Mesenchymal stem cell (in vitro differentiated cells and primary cell): ENCODE results near the gene PARP12.

Experiments
- DNase-seq: peaks from one replicate; pipeline ENCODE4 v3.0.0-alpha.2; 2013
- H2AFZ ChIP-seq: one replicate; pipeline ENCODE4 v1.6.1; 2013; ENCODE audit warnings: low read depth, mild to moderate bottlenecking, control low read depth, inconsistent platforms, low read length, moderate library complexity
- H2AK5ac ChIP-seq: 2 replicates; pipeline ENCODE4 v1.6.1; 2013; ENCODE audit warnings: low read length, moderate library complexity, mild to moderate bottlenecking, inconsistent platforms; ENCODE audit not compliant: severe bottlenecking
- H2BK120ac ChIP-seq: one replicate; pipeline ENCODE4 v1.6.1; 2013; ENCODE audit warnings: low read depth, mild to moderate bottlenecking, inconsistent platforms, low read length, moderate library complexity
- H2BK12ac ChIP-seq, 2 experiments: one replicate each; pipeline ENCODE4 v1.6.1; 2013; ENCODE audit warnings: inconsistent platforms in 2 of 2, low read length in 2 of 2, mild to moderate bottlenecking in 2 of 2, moderate library complexity in 2 of 2, control low read depth in 1 of 2
- H2BK15ac ChIP-seq: one replicate; pipeline ENCODE4 v1.6.1; 2013; ENCODE audit warnings: mild to moderate bottlenecking, low read depth, inconsistent platforms; ENCODE audit not compliant: poor library complexity, severe bottlenecking
- H2BK5ac ChIP-seq: 2 replicates; pipeline ENCODE4 v1.6.1; 2013; ENCODE audit warnings: low read depth, mild to moderate bottlenecking, low read length, control low read depth, inconsistent platforms; ENCODE audit not compliant: poor library complexity, severe bottlenecking
- H3K14ac ChIP-seq, 2 experiments: one replicate each; pipeline ENCODE4 v1.6.1; 2013; ENCODE audit warnings: inconsistent platforms in 2 of 2, low read length in 2 of 2, control low read depth in 1 of 2, mild to moderate bottlenecking in 1 of 2, moderate library complexity in 1 of 2
- H3K18ac ChIP-seq, 2 experiments: one replicate each; pipeline ENCODE4 v1.6.1; 2013; ENCODE audit warnings: inconsistent platforms in 2 of 2, low read length in 2 of 2, control low read depth in 1 of 2, low read depth in 1 of 2, mild to moderate bottlenecking in 1 of 2
- H3K23ac ChIP-seq, 2 experiments: one replicate each; pipeline ENCODE4 v1.6.1; 2013; ENCODE audit warnings: inconsistent platforms in 2 of 2, low read length in 2 of 2, mild to moderate bottlenecking in 2 of 2, moderate library complexity in 2 of 2, control low read depth in 1 of 2
- H3K27ac ChIP-seq: 2 replicates; pipeline ENCODE4 v1.5.1; 2013; ENCODE audit warnings: mild to moderate bottlenecking, moderate library complexity, low read length, control low read depth, inconsistent platforms; ENCODE audit not compliant: poor library complexity, severe bottlenecking
- H3K27me3 ChIP-seq, 2 experiments: 2 replicates each; pipeline versions ENCODE4 v1.6.1 to v1.7.0; 2013; ENCODE audit warnings: low read length in 2 of 2, mild to moderate bottlenecking in 2 of 2, moderate library complexity in 2 of 2, control low read depth in 1 of 2, inconsistent platforms in 1 of 2; ENCODE audit not compliant: control insufficient read depth in 1 of 2, insufficient read depth in 1 of 2
- H3K36me3 ChIP-seq, 2 experiments: 2 replicates each; pipeline versions ENCODE4 v1.6.1 to v1.7.0; 2013; ENCODE audit warnings: low read length in 2 of 2, control low read depth in 1 of 2, inconsistent platforms in 1 of 2, low read depth in 1 of 2, mild to moderate bottlenecking in 1 of 2; ENCODE audit not compliant: insufficient read depth in 2 of 2, control insufficient read depth in 1 of 2
- H3K4ac ChIP-seq, 2 experiments: one replicate each; pipeline ENCODE4 v1.6.1; 2013; ENCODE audit warnings: inconsistent platforms in 2 of 2, low read length in 2 of 2, mild to moderate bottlenecking in 2 of 2, moderate library complexity in 2 of 2, control low read depth in 1 of 2, low read depth in 1 of 2
- H3K4me1 ChIP-seq: 2 replicates; pipeline ENCODE4 v1.6.1; 2013; ENCODE audit warnings: low read depth, low read length, control low read depth; ENCODE audit not compliant: control insufficient read depth, insufficient read depth
- H3K4me2 ChIP-seq: 2 replicates; pipeline ENCODE4 v1.6.1; 2013; ENCODE audit warnings: low read length, mild to moderate bottlenecking, inconsistent platforms; ENCODE audit not compliant: poor library complexity, severe bottlenecking
- H3K4me3 ChIP-seq, 2 experiments: 2 replicates each; pipeline versions ENCODE4 v1.5.1 to v1.7.0; 2013; ENCODE audit warnings: low read length in 2 of 2, mild to moderate bottlenecking in 2 of 2, control low read depth in 1 of 2, low read depth in 1 of 2; ENCODE audit not compliant: insufficient read depth in 1 of 2
- H3K79me1 ChIP-seq: replicated peaks from 2 replicates; pipeline ENCODE4 v1.6.1; 2013; ENCODE audit warnings: mild to moderate bottlenecking, control low read depth, low read length, inconsistent platforms; ENCODE audit not compliant: poor library complexity, severe bottlenecking
- H3K9ac ChIP-seq: 2 replicates; pipeline ENCODE4 v1.7.0; 2013; ENCODE audit warnings: mild to moderate bottlenecking, low read length, moderate library complexity
- H3K9me3 ChIP-seq: 2 replicates; pipeline ENCODE4 v1.7.0; 2013; ENCODE audit warnings: mild to moderate bottlenecking, low read length; ENCODE audit not compliant: control insufficient read depth
- H4K8ac ChIP-seq: one replicate; pipeline ENCODE4 v1.6.1; 2013; ENCODE audit warnings: inconsistent platforms, mild to moderate bottlenecking, low read length, moderate library complexity
- H4K91ac ChIP-seq: one replicate; pipeline ENCODE4 v1.6.1; 2013; ENCODE audit warnings: mild to moderate bottlenecking, low read length, inconsistent platforms
- WGBS: methylation state at CpG from one replicate; pipeline ENCODE4 v1.1.7; 2013; ENCODE audit warnings: mixed read lengths; 5-methylcytosine and 5-hydroxymethylcytosine counted together

PARP12 gene

DNA sequence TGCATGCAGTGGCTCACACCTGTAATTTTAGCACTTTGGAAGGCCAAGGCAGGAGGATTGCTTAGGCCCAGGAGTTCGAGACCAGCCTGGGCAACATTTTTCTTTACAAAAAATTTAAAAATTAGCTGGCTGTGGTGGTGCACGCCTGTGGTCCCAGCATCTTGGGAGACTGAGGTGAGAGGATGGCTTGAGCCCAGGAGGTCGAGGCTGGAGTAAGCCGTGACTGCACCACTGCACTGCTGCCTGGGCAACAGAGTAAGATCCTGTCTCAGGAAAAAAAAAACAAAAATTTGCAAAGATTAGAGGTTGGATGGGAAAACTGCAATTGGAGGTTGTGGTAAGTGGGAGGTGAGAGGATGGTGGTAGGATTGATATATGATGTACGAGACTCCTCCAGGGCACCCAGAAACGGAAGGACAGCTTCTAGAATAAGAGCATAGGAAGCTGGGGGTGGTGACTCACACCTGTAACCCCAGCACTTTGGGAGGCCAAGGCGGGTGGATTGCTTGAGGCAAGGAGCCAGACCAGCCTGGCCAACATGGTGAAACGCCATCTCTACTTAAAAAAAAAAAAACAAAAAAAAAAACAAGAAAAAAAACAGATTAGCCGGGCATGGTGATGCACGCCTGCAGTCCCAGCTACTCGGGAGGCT is 19.1 kb upstream of the PARP12 start:
- Histone ChIP-seq H3K36me3 (no peaks in the 10 kb centered on the region), H3K14ac (no peak overlapping the region), H3K79me1 (no peaks in the 10 kb centered on the region), H2AFZ (no peak overlapping the region), H2BK12ac (no peak overlapping the region), H3K4ac (no peak overlapping the region), H2AK5ac (no peak overlapping the region), H2BK5ac (no peak overlapping the region), H3K4me3 (no peak overlapping the region), H4K91ac (no peak overlapping the region), H3K9me3 (no peaks in the 10 kb centered on the region), H3K4me1 (peaks cover 3% of the 10 kb centered on the region), H2BK15ac (no peak overlapping the region), H4K8ac (no peak overlapping the region), H3K27me3 (peaks cover 9 to 13% of the 10 kb centered on the region in 2 experiments), H2BK120ac (no peak overlapping the region), H3K18ac (no peak overlapping the region), H3K27ac (no peak overlapping the region), H3K23ac (no peak overlapping the region), H3K9ac (no peak overlapping the region), H3K4me2 (no peak overlapping the region)
- 91% methylated on average over 11 of the region's 11 CpGs for WGBS
- DNase-seq, result no peak

DNA sequence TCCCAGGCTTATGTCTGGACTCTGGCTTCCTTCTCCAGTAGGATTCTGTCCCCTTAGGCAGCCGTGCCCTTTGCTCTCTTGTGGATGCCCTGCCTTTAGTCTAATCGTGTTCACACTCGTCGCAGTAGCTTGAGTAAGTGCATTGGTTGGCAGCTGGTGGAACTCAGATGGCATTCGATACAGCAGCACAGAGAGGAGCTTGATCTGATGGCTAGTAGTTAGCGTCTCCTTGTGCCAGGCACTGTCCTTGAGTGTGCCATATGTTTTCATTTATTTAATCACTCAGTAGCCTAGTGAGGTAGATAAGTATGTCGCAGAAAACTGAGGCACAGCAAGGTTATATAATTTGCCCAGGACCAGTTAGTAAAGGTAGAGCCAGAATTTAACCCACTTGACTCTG is 18.2 kb upstream of the PARP12 start:
- Histone ChIP-seq H2AK5ac (no peak overlapping the region), H2BK12ac (no peak overlapping the region), H3K79me1 (no peaks in the 10 kb centered on the region), H3K18ac (no peak overlapping the region), H3K4me1 (peaks cover 3% of the 10 kb centered on the region), H3K23ac (no peak overlapping the region), H2BK120ac (no peak overlapping the region), H2AFZ (no peak overlapping the region), H3K36me3 (no peaks in the 10 kb centered on the region), H3K14ac (no peak overlapping the region), H3K9ac (no peak overlapping the region), H3K4me2 (no peak overlapping the region), H3K4me3 (no peak overlapping the region), H2BK5ac (no peak overlapping the region), H3K27ac (no peak overlapping the region), H3K27me3 (peaks cover 9 to 13% of the 10 kb centered on the region in 2 experiments), H3K4ac (no peak overlapping the region), H2BK15ac (no peak overlapping the region), H4K91ac (no peak overlapping the region), H4K8ac (no peak overlapping the region), H3K9me3 (no peaks in the 10 kb centered on the region)
- DNase-seq, result no peak
- WGBS, result 88% methylated on average over 7 of the region's 7 CpGs

DNA sequence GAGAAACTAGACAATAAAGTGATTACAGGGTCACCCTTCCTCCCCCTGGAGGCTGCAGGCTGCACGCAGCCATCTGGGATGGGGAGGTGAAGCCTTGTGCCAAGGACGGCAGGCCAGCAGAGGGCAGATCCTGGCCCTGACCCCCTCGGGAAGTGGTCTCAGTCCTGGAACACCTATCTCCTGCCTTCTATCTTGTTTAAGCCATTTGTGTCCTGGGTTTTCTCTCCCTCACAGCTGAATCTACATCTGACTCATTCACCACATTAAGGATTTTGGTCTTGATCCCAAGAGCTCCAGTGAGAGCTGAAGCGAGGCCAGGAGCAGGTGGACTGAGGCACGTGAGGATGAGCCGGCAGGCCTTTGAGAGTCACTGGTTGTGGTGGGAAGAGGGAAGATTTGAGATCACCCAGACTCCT is 16.4 kb upstream of the PARP12 start:
- H3K36me3 ChIP-seq, result no peaks in the 10 kb centered on the region
- no peak overlapping the region for H3K4ac ChIP-seq
- no peak overlapping the region for H2BK15ac ChIP-seq
- no peak overlapping the region for H4K8ac ChIP-seq
- H2AFZ ChIP-seq, result no peak overlapping the region
- peak overlapping the region; percentile 21 for H3K9ac ChIP-seq
- H4K91ac ChIP-seq, result no peak overlapping the region
- H2BK12ac ChIP-seq, result no peak overlapping the region
- H3K14ac ChIP-seq, result no peak overlapping the region
- H3K4me1 ChIP-seq, result peaks cover 3% of the 10 kb centered on the region
- H3K4me3 ChIP-seq, result no peak overlapping the region
- H3K4me2 ChIP-seq, result no peak overlapping the region
- whole genome bisulfite sequencing, result 54% methylated on average over 6 of the region's 6 CpGs
- no peak overlapping the region for H2AK5ac ChIP-seq
- peaks cover 9 to 16% of the 10 kb centered on the region in 2 experiments for H3K27me3 ChIP-seq
- H3K27ac ChIP-seq, result no peak overlapping the region
- H3K9me3 ChIP-seq, result no peaks in the 10 kb centered on the region
- H3K23ac ChIP-seq, result no peak overlapping the region
- DNase-seq, result peak; percentile 12
- H2BK5ac ChIP-seq, result no peak overlapping the region
- H2BK120ac ChIP-seq, result no peak overlapping the region
- H3K79me1 ChIP-seq, result no peaks in the 10 kb centered on the region
- no peak overlapping the region for H3K18ac ChIP-seq

DNA sequence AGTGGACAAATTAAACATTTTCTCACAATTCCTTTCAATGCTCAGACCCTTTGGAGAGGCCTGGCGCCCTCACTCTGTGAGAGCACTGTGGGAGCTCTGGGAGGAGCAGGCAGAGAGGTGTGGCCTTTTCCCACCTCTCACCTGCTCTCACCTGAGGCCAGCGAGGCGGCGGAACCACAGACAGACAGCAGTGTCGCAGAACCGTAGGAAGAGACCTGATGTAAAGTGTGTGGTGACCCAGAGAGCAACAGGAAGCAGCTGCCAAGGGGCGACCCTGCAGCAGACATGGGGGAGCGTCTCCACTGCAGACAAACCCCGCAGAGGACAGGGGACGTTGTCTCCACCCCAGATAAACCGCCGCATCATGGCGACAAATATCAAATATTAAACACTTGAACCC is 15.6 kb upstream of the PARP12 start:
- Histone ChIP-seq H3K23ac (no peak overlapping the region), H3K18ac (no peak overlapping the region), H3K4me3 (no peak overlapping the region), H2BK12ac (no peak overlapping the region), H3K9ac (no peak overlapping the region), H3K4me1 (peaks cover 3% of the 10 kb centered on the region), H2BK15ac (no peak overlapping the region), H2AK5ac (no peak overlapping the region), H4K91ac (no peak overlapping the region), H3K36me3 (no peaks in the 10 kb centered on the region), H3K4ac (no peak overlapping the region), H3K27ac (no peak overlapping the region), H3K14ac (no peak overlapping the region), H2AFZ (no peak overlapping the region), H2BK5ac (no peak overlapping the region), H3K27me3 (peaks cover 9 to 18% of the 10 kb centered on the region in 2 experiments), H3K9me3 (no peaks in the 10 kb centered on the region), H3K79me1 (no peaks in the 10 kb centered on the region), H3K4me2 (no peak overlapping the region), H4K8ac (no peak overlapping the region), H2BK120ac (no peak overlapping the region)
- 88% methylated on average over 13 of the region's 13 CpGs for WGBS
- DNase-seq, result no peak
